HG03097 (cell line): Measurements from ENCODE around the gene CASZ1.

Experiments used
- ATAC-seq: cut with Tn5 transposase; IDR thresholded peaks from one replicate; pipeline ENCODE4 v1.9.1; 2021; ENCODE audit not compliant: unreplicated experiment, low FRiP score

The CASZ1 gene

GRCh38 chr1:10677491-10678391 lies 118.7 kb downstream of the CASZ1 start:
- no peak for ATAC-seq

GRCh38 chr1:10676963-10677362 lies 119.5 kb downstream of the CASZ1 start:
- ATAC-seq, result no peak

- no peak for ATAC-seq
These were observed 120.6 kb downstream of the CASZ1 start for GRCh38 chr1:10675813-10676212.

GRCh38 chr1:10674700-10675609 lies 121.5 kb downstream of the CASZ1 start:
- no peak for ATAC-seq

- ATAC-seq, result no peak
These were observed 122.2 kb downstream of the CASZ1 start for GRCh38 chr1:10674222-10674621.

GRCh38 chr1:10673109-10673711 lies 123.2 kb downstream of the CASZ1 start:
- no peak for ATAC-seq

GRCh38 chr1:10672343-10673050 lies 123.9 kb downstream of the CASZ1 start:
- ATAC-seq, result no peak

GRCh38 chr1:10671622-10672342 lies 124.7 kb downstream of the CASZ1 start:
- no peak for ATAC-seq

GRCh38 chr1:10671090-10671489 lies 125.4 kb downstream of the CASZ1 start:
- no peak for ATAC-seq

GRCh38 chr1:10670190-10670589 lies 126.3 kb downstream of the CASZ1 start:
- ATAC-seq, result no peak

GRCh38 chr1:10669570-10669969 lies 126.9 kb downstream of the CASZ1 start:
- ATAC-seq, result no peak

- no peak for ATAC-seq
These were observed 128.3 kb downstream of the CASZ1 start for GRCh38 chr1:10667861-10668761.

GRCh38 chr1:10665930-10666850 lies 130.3 kb downstream of the CASZ1 start:
- ATAC-seq, result no peak

GRCh38 chr1:10665226-10665625 lies 131.2 kb downstream of the CASZ1 start:
- ATAC-seq, result no peak

GRCh38 chr1:10664251-10664650 lies 132.2 kb downstream of the CASZ1 start:
- ATAC-seq, result no peak

GRCh38 chr1:10663678-10664035 lies 132.8 kb downstream of the CASZ1 start:
- ATAC-seq, result no peak

GRCh38 chr1:10662824-10663677 lies 133.4 kb downstream of the CASZ1 start:
- ATAC-seq, result no peak
